Breast epithelium (tissue), 4 donors: ENCODE measurements around the gene FAM81B. TPM values are rescaled to one million over a fixed set of nuclear protein-coding genes. Genes with fewer than 3 reads are reported as not detected.

ENCODE experiments used
- DNase-seq, 2 donors: peaks; one replicate each; pipeline ENCODE4 v3.0.0-alpha.2; 2019; ENCODE audit warnings: low spot score in 2 of 2
- H3K27ac ChIP-seq, 2 donors: fragments of 200-600 bp; sonication (generic) in 1 of 2; one replicate each; pipeline ENCODE4 v1.5.1; 2016 to 2019; ENCODE audit warnings: mild to moderate bottlenecking in 1 of 2
- H3K27me3 ChIP-seq, 2 donors: fragments of 200-600 bp; sonication (generic) in 1 of 2; one replicate each; pipeline versions ENCODE4 v1.5.1 to v1.6.0; 2017 to 2019; ENCODE audit warnings: control low read depth in 1 of 2, mild to moderate bottlenecking in 1 of 2
- H3K36me3 ChIP-seq: fragments of 200-600 bp; one replicate; pipeline ENCODE4 v1.5.1; 2019
- H3K4me1 ChIP-seq, 2 donors: fragments of 200-600 bp; sonication (generic); one replicate each; pipeline ENCODE4 v1.5.1; 2016 to 2019; ENCODE audit warnings: control low read depth in 1 of 2
- H3K4me3 ChIP-seq, 3 donors: fragments of 200-600 bp; sonication (generic); 1 replicate in 2 of 3; 2 replicates in 1 of 3; pipeline ENCODE4 v1.5.1; 2016 to 2019; ENCODE audit warnings: mild to moderate bottlenecking in 3 of 3, moderate library complexity in 2 of 3
- H3K9me3 ChIP-seq, 2 donors: fragments of 200-600 bp; sonication (generic) in 1 of 2; one replicate each; pipeline ENCODE4 v1.5.1; 2016 to 2019; ENCODE audit warnings: control low read depth in 1 of 2
- POLR2A ChIP-seq: fragments of 450-650 bp; IDR thresholded peaks from one replicate; pipeline ENCODE4 v1.6.1; 2016; ENCODE audit warnings: antibody characterized with exemption, mild to moderate bottlenecking, moderate library complexity
- POLR2AphosphoS5 ChIP-seq, 3 donors: sonication (generic); formaldehyde crosslinking; IDR thresholded peaks; one replicate each; pipeline ENCODE4 v1.6.1; 2017; ENCODE audit warnings: antibody characterized with exemption in 3 of 3
- intact Hi-C: fragments of 100-400 bp; cut with DNase I; formaldehyde crosslinking; loops from one replicate; pipeline ENCODE4 v1.15.1; 2023; ENCODE audit warnings: low total_unique reads
- total RNA-seq, 3 donors: library from RNA; depleted of rRNA; stranded (reverse); fragments of >200 nt; gene quantifications; one replicate each; pipeline ENCODE4 v1.1.0, GENCODE V29; 2016
- TF ChIP-seq, protein P1 (sequence below), 3 donors: fragments of 450-650 bp; IDR thresholded peaks; one replicate each; pipeline ENCODE4 v1.5.1; 2016 to 2017; ENCODE audit warnings: antibody characterized with exemption in 3 of 3, mild to moderate bottlenecking in 3 of 3, moderate library complexity in 3 of 3

The FAM81B gene
- total RNA-seq, 3 donors from 2014 or later = 2.6 TPM; not detected in 2

DNA sequence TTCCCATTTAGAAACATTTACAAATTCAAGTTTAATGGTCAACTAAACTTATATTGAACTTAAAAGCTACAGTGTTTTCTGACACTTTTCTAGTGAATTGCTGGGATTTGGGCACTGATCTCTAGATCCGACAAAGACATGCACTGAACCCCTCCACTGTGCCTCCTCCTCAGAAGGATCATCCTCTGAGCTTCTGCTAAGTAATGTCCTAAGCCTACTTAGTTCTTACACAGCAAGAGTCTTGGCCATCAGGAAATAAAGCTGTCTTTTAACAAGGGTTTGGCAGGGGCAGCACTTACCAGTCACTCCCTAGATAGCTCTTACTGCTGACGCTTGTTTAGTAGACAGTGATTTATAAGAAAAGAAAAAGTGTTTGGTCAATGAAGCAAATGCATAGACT, 50.5 kb downstream of the FAM81B start:
- no peak for DNase-seq
- TF ChIP-seq POLR2AphosphoS5 (IDR thresholded peaks at IDR 0.05) = no peak
- TF ChIP-seq, protein P1, sequence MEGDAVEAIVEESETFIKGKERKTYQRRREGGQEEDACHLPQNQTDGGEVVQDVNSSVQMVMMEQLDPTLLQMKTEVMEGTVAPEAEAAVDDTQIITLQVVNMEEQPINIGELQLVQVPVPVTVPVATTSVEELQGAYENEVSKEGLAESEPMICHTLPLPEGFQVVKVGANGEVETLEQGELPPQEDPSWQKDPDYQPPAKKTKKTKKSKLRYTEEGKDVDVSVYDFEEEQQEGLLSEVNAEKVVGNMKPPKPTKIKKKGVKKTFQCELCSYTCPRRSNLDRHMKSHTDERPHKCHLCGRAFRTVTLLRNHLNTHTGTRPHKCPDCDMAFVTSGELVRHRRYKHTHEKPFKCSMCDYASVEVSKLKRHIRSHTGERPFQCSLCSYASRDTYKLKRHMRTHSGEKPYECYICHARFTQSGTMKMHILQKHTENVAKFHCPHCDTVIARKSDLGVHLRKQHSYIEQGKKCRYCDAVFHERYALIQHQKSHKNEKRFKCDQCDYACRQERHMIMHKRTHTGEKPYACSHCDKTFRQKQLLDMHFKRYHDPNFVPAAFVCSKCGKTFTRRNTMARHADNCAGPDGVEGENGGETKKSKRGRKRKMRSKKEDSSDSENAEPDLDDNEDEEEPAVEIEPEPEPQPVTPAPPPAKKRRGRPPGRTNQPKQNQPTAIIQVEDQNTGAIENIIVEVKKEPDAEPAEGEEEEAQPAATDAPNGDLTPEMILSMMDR (IDR thresholded peaks at IDR 0.05) = no peak
- TF ChIP-seq POLR2A = no peak
- H3K9me3 ChIP-seq = no peaks in the 10 kb centered on the region
- H3K4me1 ChIP-seq = no peaks in the 10 kb centered on the region
- no peak overlapping the region for H3K27ac ChIP-seq
- H3K4me3 ChIP-seq = no peak overlapping the region
- H3K27me3 ChIP-seq = no peaks in the 10 kb centered on the region
- intact Hi-C loops = no loop called here
- H3K36me3 ChIP-seq = no peaks in the 10 kb centered on the region

DNA sequence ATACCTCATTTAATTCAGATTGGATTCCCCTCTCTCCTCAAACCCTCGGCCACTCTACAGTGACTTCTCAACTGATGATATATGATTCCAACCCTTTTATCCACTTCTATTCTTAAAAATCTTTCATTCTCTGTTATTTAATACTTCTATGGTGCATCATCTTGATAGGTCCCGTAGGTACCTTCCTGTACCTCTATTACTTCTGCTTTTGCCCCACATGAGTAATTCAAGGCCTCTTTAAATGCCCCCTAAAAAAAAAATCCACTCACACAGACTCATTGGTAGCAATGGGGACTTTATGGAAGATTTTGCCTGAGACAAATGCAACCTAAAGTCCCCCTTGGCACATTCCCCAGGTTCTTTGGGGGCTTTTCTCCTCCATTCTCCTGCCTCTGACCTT, 54.3 kb downstream of the FAM81B start:
- no peak for DNase-seq
- no peak for TF ChIP-seq POLR2AphosphoS5 (IDR thresholded peaks at IDR 0.05)
- no peak for TF ChIP-seq POLR2A
- TF ChIP-seq, protein P1 (IDR thresholded peaks at IDR 0.05) = no peak
- intact Hi-C loops = no loop called here

DNA sequence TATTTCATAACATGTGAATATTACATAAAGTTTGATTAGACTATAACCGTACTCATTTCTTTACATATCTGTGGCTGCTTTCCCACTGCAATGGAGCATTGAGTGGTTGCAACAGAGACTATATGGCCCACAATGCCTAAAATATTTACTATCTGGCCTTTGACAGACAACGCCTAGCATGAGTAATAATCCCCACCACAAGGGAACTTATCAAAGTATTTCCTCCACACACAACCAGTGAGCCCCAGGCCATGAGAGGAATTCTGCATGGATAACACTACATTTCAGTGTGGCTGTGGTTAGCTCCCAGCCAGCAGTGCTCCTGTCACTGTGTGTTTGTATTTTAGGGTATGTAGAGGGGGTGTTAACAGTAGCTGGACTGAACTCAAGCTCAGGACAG, 54.8 kb downstream of the FAM81B start:
- Histone ChIP-seq H3K36me3 (no peaks in the 10 kb centered on the region), H3K4me1 (no peaks in the 10 kb centered on the region), H3K9me3 (no peaks in the 10 kb centered on the region), H3K4me3 (no peak overlapping the region), H3K27ac (no peak overlapping the region), H3K27me3 (no peaks in the 10 kb centered on the region)
- intact Hi-C loops = no loop called here
- DNase-seq = no peak
- no peak for TF ChIP-seq POLR2AphosphoS5 (IDR thresholded peaks at IDR 0.05)
- TF ChIP-seq, protein P1 (IDR thresholded peaks at IDR 0.05) = no peak

More for the DNA sequence above, 54.3 kb downstream of the FAM81B start:
- Histone ChIP-seq H3K9me3 (no peaks in the 10 kb centered on the region), H3K4me1 (no peaks in the 10 kb centered on the region), H3K27me3 (no peaks in the 10 kb centered on the region), H3K27ac (no peak overlapping the region), H3K4me3 (no peak overlapping the region), H3K36me3 (no peaks in the 10 kb centered on the region)

DNA sequence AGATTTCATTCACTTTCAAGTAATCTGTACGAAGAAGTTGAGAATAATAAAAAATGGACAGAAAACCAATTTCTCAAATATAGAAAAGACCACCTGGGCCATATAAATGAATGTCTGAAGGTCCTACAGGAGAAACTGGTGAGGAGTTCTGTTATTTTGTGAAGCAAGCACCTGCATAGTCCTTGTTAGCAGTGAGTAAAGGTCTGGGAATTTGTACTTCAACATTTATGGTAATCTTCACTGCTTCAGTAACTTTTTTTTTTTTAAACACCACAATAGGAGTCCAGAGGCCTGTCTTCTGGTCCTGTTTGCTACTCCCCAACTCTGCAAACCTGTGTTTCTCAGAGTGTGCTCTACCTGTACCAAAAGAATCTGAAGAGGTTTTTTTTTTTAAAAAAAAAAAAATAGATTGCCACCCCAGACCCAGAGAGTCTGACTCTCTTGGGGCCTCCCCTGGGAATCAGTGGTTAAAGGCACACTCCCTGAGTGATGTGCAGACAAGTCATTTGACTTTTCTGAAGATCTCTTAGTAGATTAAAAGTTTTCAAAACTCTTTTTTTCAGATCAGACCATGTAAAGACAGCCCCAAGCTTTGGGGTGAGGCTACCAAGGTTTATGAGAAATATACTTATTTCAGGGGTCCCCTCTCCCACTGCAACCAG, 55.5 kb downstream of the FAM81B start:
- Histone ChIP-seq H3K36me3 (no peaks in the 10 kb centered on the region), H3K9me3 (no peaks in the 10 kb centered on the region), H3K4me3 (no peak overlapping the region), H3K27ac (no peak overlapping the region), H3K4me1 (no peaks in the 10 kb centered on the region), H3K27me3 (no peaks in the 10 kb centered on the region)
- intact Hi-C loops = no loop called here
- DNase-seq = no peak
- TF ChIP-seq, protein P1 (IDR thresholded peaks at IDR 0.05) = no peak
- TF ChIP-seq POLR2A (no peak), POLR2AphosphoS5 (IDR thresholded peaks at IDR 0.05) (no peak)

DNA sequence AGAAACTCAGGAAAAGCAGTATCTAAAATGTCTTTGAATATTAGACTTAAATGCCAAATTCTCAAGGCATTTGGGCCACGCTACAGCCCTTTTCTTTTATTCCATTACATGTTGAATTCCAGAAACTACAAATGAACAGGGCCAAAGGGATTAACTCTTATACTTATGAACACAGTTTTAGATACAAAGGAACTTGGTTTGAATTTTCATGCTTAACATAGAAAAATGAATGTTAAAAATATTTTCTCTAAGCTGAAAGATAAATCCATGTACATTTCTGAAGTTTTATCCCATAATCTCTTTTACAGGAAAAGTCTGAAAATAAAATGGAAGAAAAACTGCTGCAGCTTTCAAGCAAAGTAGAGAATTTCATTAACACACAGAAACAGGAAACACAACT, 56.8 kb downstream of the FAM81B start:
- Histone ChIP-seq H3K27ac (no peak overlapping the region), H3K27me3 (no peaks in the 10 kb centered on the region), H3K4me1 (no peaks in the 10 kb centered on the region), H3K4me3 (no peak overlapping the region), H3K36me3 (no peaks in the 10 kb centered on the region), H3K9me3 (no peaks in the 10 kb centered on the region)
- no peak for DNase-seq
- TF ChIP-seq POLR2AphosphoS5 (IDR thresholded peaks at IDR 0.05) (no peak), POLR2A (no peak)
- TF ChIP-seq, protein P1 (IDR thresholded peaks at IDR 0.05) = no peak
- intact Hi-C loops = no loop called here
